ENCODE results near the gene TMPRSS3. TPM values are rescaled to one million over a fixed set of nuclear protein-coding genes. Genes with fewer than 3 reads are reported as not detected.

Gene TMPRSS3
- total RNA-seq, 1 experiment from 2014 or later: not detected

DNA sequence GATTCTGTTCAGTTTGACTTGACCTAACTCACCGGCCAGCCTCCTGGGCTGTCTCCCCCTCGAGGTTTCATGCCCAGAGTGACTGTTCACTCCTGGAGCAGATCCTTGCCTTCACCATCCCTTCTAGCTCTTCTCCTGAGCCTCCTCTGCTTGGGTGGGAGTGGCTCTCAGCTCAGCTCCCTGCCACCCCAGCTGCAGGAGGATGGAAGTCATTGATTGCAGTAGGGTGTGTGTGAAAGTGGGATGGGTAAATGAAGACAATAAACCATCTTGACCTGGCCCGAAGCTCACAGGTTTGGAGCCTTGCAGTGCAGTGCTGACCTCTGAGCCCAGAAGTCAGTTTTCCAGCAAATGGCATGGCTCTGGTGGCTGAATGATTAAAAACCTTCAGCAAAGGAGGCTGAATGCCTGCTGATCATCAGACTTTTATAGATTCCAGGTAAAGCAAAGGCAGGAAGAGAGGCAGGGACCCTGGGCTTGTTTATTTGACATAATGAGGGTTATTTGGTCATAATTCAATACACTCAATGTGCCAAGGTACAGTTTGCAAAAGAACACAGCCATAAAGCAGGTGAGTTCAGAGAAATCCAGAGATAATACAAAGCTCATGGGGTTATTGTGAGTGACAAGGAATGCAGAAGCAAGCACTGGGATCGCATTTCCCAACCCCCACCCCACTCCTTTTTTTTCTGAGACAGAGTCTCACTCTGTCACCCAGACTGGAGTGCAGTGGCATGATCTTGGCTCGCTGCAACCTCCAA lies 63.1 kb downstream of the TMPRSS3 start:
- no TSS peak for BruUV-seq (replicated peaks)
- ChIA-PET CTCF (no interaction called here), POLR2A (ENCODE audit: low non-redundant PET) (no interaction called here)
- Histone ChIP-seq H3K27ac (ENCODE audit: low read depth, low read length, poor library complexity, severe bottlenecking) (no peak overlapping the region), H3K36me3 (ENCODE audit: insufficient read depth, low read length, poor library complexity, severe bottlenecking) (no peaks in the 10 kb centered on the region), H3K9me3 (ENCODE audit: low read depth, low read length, poor library complexity, severe bottlenecking) (no peaks in the 10 kb centered on the region), H3K27me3 (replicated peaks; ENCODE audit: insufficient read depth, low read depth, low read length, poor library complexity) (peaks cover 19% of the 10 kb centered on the region), H3K4me3 (ENCODE audit: low read depth, low read length, poor library complexity, severe bottlenecking) (no peak overlapping the region), H3K4me1 (ENCODE audit: insufficient read depth, low read length, poor library complexity, severe bottlenecking) (no peaks in the 10 kb centered on the region)
- no peak for DNase-seq (ENCODE audit: low spot score)
- intact Hi-C loops (cut with micrococcal nuclease; ENCODE audit: unreplicated experiment): no loop called here
- TF ChIP-seq, protein P1, sequence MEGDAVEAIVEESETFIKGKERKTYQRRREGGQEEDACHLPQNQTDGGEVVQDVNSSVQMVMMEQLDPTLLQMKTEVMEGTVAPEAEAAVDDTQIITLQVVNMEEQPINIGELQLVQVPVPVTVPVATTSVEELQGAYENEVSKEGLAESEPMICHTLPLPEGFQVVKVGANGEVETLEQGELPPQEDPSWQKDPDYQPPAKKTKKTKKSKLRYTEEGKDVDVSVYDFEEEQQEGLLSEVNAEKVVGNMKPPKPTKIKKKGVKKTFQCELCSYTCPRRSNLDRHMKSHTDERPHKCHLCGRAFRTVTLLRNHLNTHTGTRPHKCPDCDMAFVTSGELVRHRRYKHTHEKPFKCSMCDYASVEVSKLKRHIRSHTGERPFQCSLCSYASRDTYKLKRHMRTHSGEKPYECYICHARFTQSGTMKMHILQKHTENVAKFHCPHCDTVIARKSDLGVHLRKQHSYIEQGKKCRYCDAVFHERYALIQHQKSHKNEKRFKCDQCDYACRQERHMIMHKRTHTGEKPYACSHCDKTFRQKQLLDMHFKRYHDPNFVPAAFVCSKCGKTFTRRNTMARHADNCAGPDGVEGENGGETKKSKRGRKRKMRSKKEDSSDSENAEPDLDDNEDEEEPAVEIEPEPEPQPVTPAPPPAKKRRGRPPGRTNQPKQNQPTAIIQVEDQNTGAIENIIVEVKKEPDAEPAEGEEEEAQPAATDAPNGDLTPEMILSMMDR (conservative IDR thresholded peaks at IDR 0.05; ENCODE audit: low read depth, low read length): no peak
- no peak for TF ChIP-seq EZH2 (IDR thresholded peaks at IDR 0.05; ENCODE audit: borderline replicate concordance, low read depth, low read length, poor library complexity, severe bottlenecking)

DNA sequence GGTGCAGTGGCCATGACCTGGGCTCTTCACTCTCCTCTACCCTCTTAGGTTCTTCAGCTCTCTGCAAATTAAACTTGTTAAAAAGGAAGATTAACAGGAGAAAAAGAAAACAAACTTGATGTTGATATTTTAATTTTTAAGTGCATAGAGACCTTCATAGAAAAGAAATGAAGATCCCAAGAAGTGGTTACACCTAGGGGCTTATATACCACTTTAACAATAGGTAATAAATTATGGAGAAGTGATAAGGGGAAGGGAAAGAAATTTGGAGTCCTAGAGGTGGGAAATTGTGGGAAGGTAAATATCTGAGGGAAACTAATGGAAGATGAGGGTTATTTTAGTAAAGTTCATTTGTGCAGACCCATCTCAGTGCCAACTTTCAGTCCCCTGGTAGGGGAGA lies 64.2 kb downstream of the TMPRSS3 start:
- TF ChIP-seq, protein P1 (conservative IDR thresholded peaks at IDR 0.05; ENCODE audit: low read depth, low read length): no peak
- TF ChIP-seq EZH2 (IDR thresholded peaks at IDR 0.05; ENCODE audit: borderline replicate concordance, low read depth, low read length, poor library complexity, severe bottlenecking): no peak
- POLR2A ChIA-PET (ENCODE audit: low non-redundant PET): no interaction called here
- H3K27ac ChIP-seq (ENCODE audit: low read depth, low read length, poor library complexity, severe bottlenecking): no peak overlapping the region
- no peaks in the 10 kb centered on the region for H3K9me3 ChIP-seq (ENCODE audit: low read depth, low read length, poor library complexity, severe bottlenecking)
- no peak for DNase-seq (ENCODE audit: low spot score)
- no TSS peak for BruUV-seq (replicated peaks)
- H3K36me3 ChIP-seq (ENCODE audit: insufficient read depth, low read length, poor library complexity, severe bottlenecking): no peaks in the 10 kb centered on the region
- H3K4me1 ChIP-seq (ENCODE audit: insufficient read depth, low read length, poor library complexity, severe bottlenecking): no peaks in the 10 kb centered on the region
- CTCF ChIA-PET: no interaction called here
- H3K27me3 ChIP-seq (replicated peaks; ENCODE audit: insufficient read depth, low read depth, low read length, poor library complexity): peaks cover 18% of the 10 kb centered on the region
- intact Hi-C loops (cut with micrococcal nuclease; ENCODE audit: unreplicated experiment): no loop called here
- no peak overlapping the region for H3K4me3 ChIP-seq (ENCODE audit: low read depth, low read length, poor library complexity, severe bottlenecking)

DNA sequence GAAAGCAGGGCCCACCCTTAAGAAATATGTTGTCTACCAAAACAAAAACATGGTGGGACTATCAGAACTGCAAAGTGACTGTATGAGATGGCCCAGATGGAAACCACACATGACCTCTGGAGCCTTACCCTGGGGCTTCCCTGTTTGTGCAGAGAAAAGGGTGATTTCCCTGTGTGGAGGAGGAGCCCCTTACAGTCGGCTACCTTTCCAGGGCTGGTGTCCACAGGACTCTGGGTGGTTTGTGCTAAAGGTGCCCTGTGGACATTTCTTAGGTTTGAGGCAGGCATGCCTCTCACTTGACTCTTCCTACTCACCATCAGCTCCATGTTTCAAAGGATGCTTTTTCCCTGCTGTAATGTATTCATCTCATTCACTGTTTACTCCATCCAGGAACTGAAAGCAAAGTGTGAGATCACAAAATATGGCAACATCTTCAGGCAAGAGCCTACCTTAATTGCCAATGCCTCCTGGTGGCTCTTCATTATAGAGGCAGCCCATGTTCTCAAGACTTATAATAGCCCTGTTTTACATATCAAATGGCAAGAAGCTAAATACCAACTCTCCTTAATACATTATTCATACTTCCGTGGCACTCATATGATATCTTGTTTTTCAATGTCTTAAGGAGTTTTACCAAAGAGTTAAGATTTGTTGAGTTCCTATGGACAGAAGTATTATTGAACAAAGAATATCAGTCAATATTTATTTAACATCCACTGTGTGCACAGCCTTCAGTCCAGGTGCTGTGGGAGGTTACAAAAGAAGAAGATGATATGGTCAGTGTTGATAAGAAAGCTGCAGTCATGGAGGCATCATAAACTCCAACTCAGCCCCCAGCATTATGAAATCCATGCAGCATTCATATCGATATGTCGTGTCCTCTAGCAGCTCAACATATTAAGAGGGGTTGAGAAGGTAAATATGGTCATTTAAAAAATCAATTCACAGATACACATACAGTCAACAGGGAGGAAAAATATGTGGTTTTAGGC lies 65.2 kb downstream of the TMPRSS3 start:
- intact Hi-C loops (cut with micrococcal nuclease; ENCODE audit: unreplicated experiment): no loop called here
- DNase-seq (ENCODE audit: low spot score): no peak
- no peaks in the 10 kb centered on the region for H3K9me3 ChIP-seq (ENCODE audit: low read depth, low read length, poor library complexity, severe bottlenecking)
- POLR2A ChIA-PET (ENCODE audit: low non-redundant PET): no interaction called here
- no TSS peak for BruUV-seq (replicated peaks)
- CTCF ChIA-PET: no interaction called here
- H3K4me3 ChIP-seq (ENCODE audit: low read depth, low read length, poor library complexity, severe bottlenecking): no peak overlapping the region
- TF ChIP-seq, protein P1 (conservative IDR thresholded peaks at IDR 0.05; ENCODE audit: low read depth, low read length): no peak
- TF ChIP-seq EZH2 (IDR thresholded peaks at IDR 0.05; ENCODE audit: borderline replicate concordance, low read depth, low read length, poor library complexity, severe bottlenecking): no peak
- peaks cover 9% of the 10 kb centered on the region for H3K27me3 ChIP-seq (replicated peaks; ENCODE audit: insufficient read depth, low read depth, low read length, poor library complexity)
- no peaks in the 10 kb centered on the region for H3K4me1 ChIP-seq (ENCODE audit: insufficient read depth, low read length, poor library complexity, severe bottlenecking)
- no peaks in the 10 kb centered on the region for H3K36me3 ChIP-seq (ENCODE audit: insufficient read depth, low read length, poor library complexity, severe bottlenecking)
- no peak overlapping the region for H3K27ac ChIP-seq (ENCODE audit: low read depth, low read length, poor library complexity, severe bottlenecking)
